HepG2 (cell line): ENCODE results near the gene HOXA9. TPM values are rescaled to one million over a fixed set of nuclear protein-coding genes. Genes with fewer than 3 reads are reported as not detected.

Source experiments
- ATAC-seq: fragments of 200-7000 bp; cut with Tn5 transposase; 3 replicates; pipeline ENCODE4 v1.9.1; 2020; ENCODE audit warnings: mild to moderate bottlenecking, moderate library complexity
- BruUV-seq: library from RNA; stranded (reverse); fragments of 400-500 nt; replicated peaks from 2 replicates; lab custom pipeline; 2021; lab: Mats Ljungman, UMichigan
- CTCF ChIA-PET: fragments of 300-600 bp; formaldehyde crosslinking; extraction: SDS; loops from one replicate; lab custom pipeline; 2021; ENCODE audit warnings: low total read pairs, inconsistent platforms, low intra/inter-chr PET ratio; lab: Yijun Ruan, JAX
- POLR2A ChIA-PET: fragments of 350-600 bp; sonication (Branson Sonifier 250); formaldehyde crosslinking; loops from one replicate; lab custom pipeline; 2020; ENCODE audit warnings: antibody characterized with exemption, inconsistent platforms; lab: Yijun Ruan, JAX
- DNase-seq: peaks from one replicate; pipeline ENCODE4 v3.0.0-alpha.2; 2015; ENCODE audit warnings: low spot score
- FAIRE-seq: peaks from 3 replicates; lab custom pipeline; 2011; peaks lifted over from hg19 to GRCh38; lab: Jason Lieb, UNC
- H2AFZ ChIP-seq: one replicate; pipeline ENCODE4 v1.6.1; 2011; ENCODE audit warnings: low read length, inconsistent platforms
- H3K27ac ChIP-seq: fragments of 300-600 bp; 3 replicates; pipeline ENCODE4 v1.8.0; 2011; ENCODE audit warnings: mixed run types, mild to moderate bottlenecking, mixed read lengths, low read length, inconsistent platforms; ENCODE audit not compliant: insufficient read depth; ENCODE audit errors: extremely low read length
- H3K27me3 ChIP-seq, 2 experiments: fragments of 200-600 bp in 1 of 2; 2 replicates in 1 of 2; 3 replicates in 1 of 2; pipeline versions ENCODE4 v1.6.0 to v1.8.0; 2011; ENCODE audit warnings: low read length in 2 of 2, mild to moderate bottlenecking in 2 of 2, moderate library complexity in 2 of 2, inconsistent platforms in 1 of 2; ENCODE audit not compliant: insufficient read depth in 2 of 2, control insufficient read depth in 1 of 2
- H3K36me3 ChIP-seq, 2 experiments: fragments of 200-600 bp in 1 of 2; replicated peaks in 1 of 2; 2 replicates in 1 of 2; 3 replicates in 1 of 2; pipeline versions ENCODE4 v1.5.1 to v1.8.0; 2011; ENCODE audit warnings: low read length in 2 of 2, inconsistent platforms in 1 of 2; ENCODE audit not compliant: insufficient read depth in 2 of 2, control insufficient read depth in 1 of 2
- H3K4me1 ChIP-seq: 2 replicates; pipeline ENCODE4 v1.5.1; 2012; ENCODE audit warnings: low read length, inconsistent platforms; ENCODE audit not compliant: insufficient read depth
- H3K4me2 ChIP-seq: 2 replicates; pipeline ENCODE4 v1.6.0; 2011; ENCODE audit warnings: low read depth, low read length, inconsistent platforms
- H3K4me3 ChIP-seq, 3 experiments: fragments of 200-600 bp in 1 of 3; sonication (generic), shearing (Covaris generic) in 1 of 3; replicated peaks in 1 of 3; 2 replicates each; pipeline ENCODE4 v1.5.1; 2011 to 2016; ENCODE audit warnings: low read length in 3 of 3, inconsistent platforms in 2 of 3, low read depth in 2 of 3, mild to moderate bottlenecking in 2 of 3, control low read depth in 1 of 3, mixed read lengths in 1 of 3; ENCODE audit not compliant: insufficient read depth in 1 of 3
- H3K79me2 ChIP-seq: one replicate; pipeline ENCODE4 v1.6.1; 2011; ENCODE audit warnings: low read length, inconsistent platforms; ENCODE audit not compliant: insufficient read depth
- H3K9ac ChIP-seq: 2 replicates; pipeline ENCODE4 v1.6.0; 2011; ENCODE audit warnings: mild to moderate bottlenecking, low read depth, low read length, inconsistent platforms; ENCODE audit not compliant: insufficient read depth
- H3K9me3 ChIP-seq: 2 replicates; pipeline ENCODE4 v1.5.1; 2012; ENCODE audit warnings: mild to moderate bottlenecking, low read length
- H4K20me1 ChIP-seq: 2 replicates; pipeline ENCODE4 v1.6.0; 2011; ENCODE audit warnings: inconsistent platforms, mild to moderate bottlenecking, low read length, moderate library complexity; ENCODE audit not compliant: insufficient read depth
- CENPT ChIP-seq: sonication (generic); formaldehyde crosslinking; IDR thresholded peaks from 2 replicates; pipeline ENCODE4 v1.8.0; 2022; ENCODE audit warnings: low read depth, mild to moderate bottlenecking, moderate library complexity, missing genetic modification reagents
- FLYWCH1 ChIP-seq: sonication (generic); formaldehyde crosslinking; IDR thresholded peaks from 2 replicates; pipeline ENCODE4 v1.8.1; 2023; ENCODE audit warnings: mild to moderate bottlenecking, missing genetic modification reagents
- IKZF5 ChIP-seq: IDR thresholded peaks from 2 replicates; pipeline ENCODE4 v1.6.1; 2018; ENCODE audit warnings: missing genetic modification reagents, mild to moderate bottlenecking, missing compliant biosample characterization
- TRAFD1 ChIP-seq: sonication (generic); formaldehyde crosslinking; IDR thresholded peaks from 2 replicates; pipeline ENCODE4 v1.5.1; 2020; ENCODE audit warnings: missing genetic modification reagents, mild to moderate bottlenecking, borderline replicate concordance
- ZBTB39 ChIP-seq: sonication (generic); formaldehyde crosslinking; IDR thresholded peaks from 2 replicates; pipeline ENCODE4 v1.5.0; 2020; ENCODE audit warnings: missing genetic modification reagents
- ZNF576 ChIP-seq: sonication (generic); formaldehyde crosslinking; IDR thresholded peaks from 2 replicates; pipeline ENCODE4 v1.4.0; 2020; ENCODE audit warnings: mild to moderate bottlenecking, missing genetic modification reagents
- ZNF577 ChIP-seq: sonication (generic); formaldehyde crosslinking; IDR thresholded peaks from 2 replicates; pipeline ENCODE4 v1.4.0; 2020; ENCODE audit warnings: mild to moderate bottlenecking, low read depth, missing genetic modification reagents, borderline replicate concordance
- ZXDC ChIP-seq: sonication (generic); formaldehyde crosslinking; IDR thresholded peaks from 2 replicates; pipeline ENCODE4 v1.5.0; 2020; ENCODE audit warnings: mild to moderate bottlenecking, missing genetic modification reagents
- WGBS: methylation state at CpG from one replicate; pipeline ENCODE4 v1.1.6; 2017; ENCODE audit warnings: low lambda C conversion rate; 5-methylcytosine and 5-hydroxymethylcytosine counted together
- in situ Hi-C: cut with HindIII; loops from 2 replicates; pipeline ENCODE4 v1.10.0; 2017; ENCODE audit warnings: low pct_unique_long_range_greater_than_20kb; ENCODE audit not compliant: extremely low pct_ligation_motif_present
- intact Hi-C: fragments of 100-400 bp; cut with micrococcal nuclease; formaldehyde crosslinking; loops from one replicate; pipeline ENCODE4 v1.10.0; 2022; ENCODE audit not compliant: unreplicated experiment
- polyA plus RNA-seq, 8 experiments: library from polyadenylated mRNA; depleted of rRNA in 3 of 8; stranded (reverse) in 7 of 8; unstranded in 1 of 8; fragments of >200 nt; fragmentation: Illumina TruSeq in 4 of 8; extraction: Trizol in 4 of 8; gene quantifications; 2 replicates each; pipeline versions ENCODE4 v1.2.1 to v1.2.3, GENCODE V29; 2011 to 2016; ENCODE audit warnings: low read depth in 4 of 8, missing spikeins in 1 of 8, mixed read lengths in 1 of 8; ENCODE audit not compliant: insufficient read depth in 1 of 8
- total RNA-seq, 5 experiments: library from RNA; depleted of rRNA; stranded (reverse); fragments of >200 nt; fragmentation: Illumina TruSeq; extraction: Trizol; gene quantifications; 2 replicates each; pipeline ENCODE4 v1.2.3, GENCODE V29; 2016; ENCODE audit warnings: low read depth in 1 of 5

The HOXA9 gene
- total and polyA plus RNA-seq, 2 of the 13 experiments (the other 11 are each of a cell fraction or from before 2014, with no cell fraction given) = not detected

GRCh38 chr7:27117887-27118491 is 47.3 kb downstream of the HOXA9 start:
- WGBS = 97% methylated on average over 19 of the region's 19 CpGs
- Histone ChIP-seq H3K27ac (no peak overlapping the region), H3K79me2 (peaks cover 53% of the 10 kb centered on the region), H4K20me1 (peaks cover 17% of the 10 kb centered on the region), H3K9me3 (no peaks in the 10 kb centered on the region), H3K4me3 (no peak overlapping the region), H3K27me3 (no peaks in the 10 kb centered on the region; a peak in 1 of 5 replicates), H3K36me3 (peaks cover 0 to 6% of the 10 kb centered on the region in 2 experiments; a peak in 2 of 5 replicates), H3K4me2 (no peak overlapping the region), H2AFZ (no peak overlapping the region), H3K9ac (no peak overlapping the region), H3K4me1 (peaks cover 36% of the 10 kb centered on the region)
- in situ Hi-C loops = no loop called here
- BruUV-seq = no TSS peak
- no peak for FAIRE-seq
- intact Hi-C loops = no loop called here
- ATAC-seq = no peak
- TF ChIP-seq FLYWCH1 (CRISPR knock-in tag) (no peak), ZBTB39 (CRISPR knock-in tag) (no peak), TRAFD1 (CRISPR knock-in tag) (no peak), CENPT (CRISPR knock-in tag) (no peak), ZXDC (CRISPR knock-in tag) (no peak), IKZF5 (CRISPR knock-in tag) (no peak), ZNF577 (no peak), ZNF576 (CRISPR knock-in tag) (no peak)
- CTCF ChIA-PET = no interaction called here
- POLR2A ChIA-PET = interaction anchor here (1.2 to 5.8 kb wide), 3 partner anchors 13 to 254 kb away, joined by 5 to 118 read pairs (median 5); partner anchors contain the start of genes HOXA4 and SKAP2
- DNase-seq = no peak
